Neural cell (in vitro differentiated cells): ENCODE measurements around the gene SLC7A1. TPM values are rescaled to one million over a fixed set of nuclear protein-coding genes. Genes with fewer than 3 reads are reported as not detected.
A peak's percentile ranks its signal among the peaks of the same experiment; 100 is the strongest.

Experiments
- H2AFZ ChIP-seq: fragments of 200-600, 300-800 bp; sonication (generic), shearing (Covaris generic); 2 replicates; pipeline ENCODE4 v1.6.0; 2014; ENCODE audit warnings: low read depth, mild to moderate bottlenecking, antibody characterized with exemption, low read length, moderate library complexity
- H3F3A ChIP-seq: fragments of 200-600 bp; shearing (Covaris generic); 2 replicates; pipeline ENCODE4 v1.6.1; 2016; ENCODE audit warnings: mild to moderate bottlenecking, moderate library complexity, mixed read lengths, antibody characterized with exemption, low read length; ENCODE audit not compliant: insufficient read depth, poor library complexity, severe bottlenecking
- H3K27ac ChIP-seq: fragments of 200-600, 300-800 bp; sonication (generic), shearing (Covaris generic); 2 replicates; pipeline ENCODE4 v1.5.1; 2014; ENCODE audit warnings: mild to moderate bottlenecking, low read length, moderate library complexity
- H3K27me3 ChIP-seq: fragments of 300-800, 200-600 bp; sonication (generic), shearing (Covaris generic); 2 replicates; pipeline ENCODE4 v1.6.0; 2014; ENCODE audit warnings: mild to moderate bottlenecking, low read depth, low read length, moderate library complexity; ENCODE audit not compliant: insufficient read depth
- H3K36me3 ChIP-seq: fragments of 300-800, 200-600 bp; sonication (generic), shearing (Covaris generic); 2 replicates; pipeline ENCODE4 v1.5.1; 2014; ENCODE audit warnings: mild to moderate bottlenecking, antibody characterized with exemption, low read length, moderate library complexity; ENCODE audit not compliant: insufficient read depth
- H3K4me2 ChIP-seq: fragments of 300-800, 200-600 bp; sonication (generic), shearing (Covaris generic); 2 replicates; pipeline ENCODE4 v1.6.0; 2014; ENCODE audit warnings: mild to moderate bottlenecking, low read length
- H3K4me3 ChIP-seq: fragments of 300-800, 200-600 bp; sonication (generic), shearing (Covaris generic); 2 replicates; pipeline ENCODE4 v1.5.1; 2014; ENCODE audit warnings: mild to moderate bottlenecking, low read length, moderate library complexity
- H3K79me2 ChIP-seq: fragments of 200-600 bp; shearing (Covaris generic); replicated peaks from 2 replicates; pipeline ENCODE4 v1.6.0; 2014; ENCODE audit warnings: mild to moderate bottlenecking, low read length, moderate library complexity; ENCODE audit not compliant: insufficient read depth
- H3K9ac ChIP-seq: fragments of 300-800, 200-600 bp; sonication (generic), shearing (Covaris generic); 2 replicates; pipeline ENCODE4 v1.6.1; 2016; ENCODE audit warnings: mild to moderate bottlenecking, low read length, mixed read lengths
- H3K9me2 ChIP-seq: fragments of 200-600 bp; shearing (Covaris generic); 2 replicates; pipeline ENCODE4 v1.6.1; 2016; ENCODE audit warnings: mild to moderate bottlenecking, low read length, mixed read lengths; ENCODE audit not compliant: insufficient read depth
- H3K9me3 ChIP-seq: fragments of 200-600, 300-800 bp; sonication (generic), shearing (Covaris generic); 2 replicates; pipeline ENCODE4 v1.6.1; 2016; ENCODE audit warnings: mild to moderate bottlenecking, mixed run types, low read length, moderate library complexity, mixed read lengths
- H4K20me1 ChIP-seq: fragments of 200-600 bp; shearing (Covaris generic); 2 replicates; pipeline ENCODE4 v1.6.1; 2016; ENCODE audit warnings: mild to moderate bottlenecking, mixed run types; ENCODE audit not compliant: insufficient read depth
- EP300 ChIP-seq: fragments of 450-650 bp; conservative IDR thresholded peaks from 2 replicates; pipeline ENCODE4 v1.6.1; 2014; ENCODE audit warnings: antibody characterized with exemption, mild to moderate bottlenecking, moderate library complexity; ENCODE audit not compliant: poor library complexity, severe bottlenecking
- EZH2 ChIP-seq: fragments of 200-600, 300-800 bp; shearing (Covaris generic), sonication (generic); IDR thresholded peaks from 2 replicates; pipeline ENCODE4 v1.6.1; 2014; ENCODE audit warnings: antibody characterized with exemption, low read length, borderline replicate concordance, mild to moderate bottlenecking; ENCODE audit not compliant: insufficient read depth, poor library complexity, severe bottlenecking
- MXI1 ChIP-seq: fragments of 450-650 bp; conservative IDR thresholded peaks from 2 replicates; pipeline ENCODE4 v1.6.1; 2014; ENCODE audit warnings: antibody characterized with exemption, mild to moderate bottlenecking; ENCODE audit not compliant: poor library complexity, severe bottlenecking
- POLR2AphosphoS5 ChIP-seq: IDR thresholded peaks from 2 replicates; pipeline ENCODE4 v1.6.1; 2012
- RAD21 ChIP-seq: fragments of 450-650 bp; conservative IDR thresholded peaks from 2 replicates; pipeline ENCODE4 v1.6.1; 2014; ENCODE audit warnings: antibody characterized with exemption, mild to moderate bottlenecking, moderate library complexity
- SMC3 ChIP-seq: fragments of 450-650 bp; conservative IDR thresholded peaks from 2 replicates; pipeline ENCODE4 v1.6.1; 2014; ENCODE audit warnings: antibody characterized with exemption, mild to moderate bottlenecking, moderate library complexity; ENCODE audit not compliant: poor library complexity
- TAF1 ChIP-seq: IDR thresholded peaks from 2 replicates; pipeline ENCODE4 v1.6.1; 2012; ENCODE audit warnings: low read depth
- polyA plus RNA-seq: library from polyadenylated mRNA; depleted of rRNA; stranded (reverse); fragments of >200 nt; gene quantifications from 2 replicates; pipeline ENCODE4 v1.2.3, GENCODE V29; 2014
- TF ChIP-seq, protein P1 (sequence below): fragments of 450-650 bp; IDR thresholded peaks from 2 replicates; pipeline ENCODE4 v1.5.1; 2014; ENCODE audit warnings: antibody characterized with exemption, mild to moderate bottlenecking, moderate library complexity; ENCODE audit not compliant: poor library complexity, severe bottlenecking
- TF ChIP-seq, protein P2 (sequence below): IDR thresholded peaks from 2 replicates; pipeline ENCODE4 v1.6.1; 2012; ENCODE audit warnings: borderline replicate concordance

Gene SLC7A1
- polyA plus RNA-seq, 1 donor from 2014 or later = 2.6 TPM

DNA sequence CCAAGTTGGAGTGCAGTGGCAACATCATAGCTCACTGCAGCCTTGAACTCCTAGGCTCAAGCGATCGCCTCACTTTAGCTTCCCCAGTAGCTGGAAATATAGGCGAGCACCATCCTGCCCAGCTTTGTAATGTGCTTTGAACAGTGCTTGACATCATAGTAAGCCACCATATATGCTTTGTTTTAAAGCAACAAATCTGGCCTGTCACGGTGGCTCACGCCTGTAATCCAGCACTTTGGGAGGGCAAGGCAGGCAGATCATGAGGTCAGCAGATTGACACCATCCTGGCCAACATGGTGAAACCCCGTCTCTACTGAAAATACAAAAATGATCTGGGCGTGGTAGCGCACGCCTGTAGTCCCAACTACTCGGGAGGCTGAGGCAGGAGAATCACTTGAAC is 1.8 kb upstream of the SLC7A1 start:
- H3K79me2 ChIP-seq = peaks cover 5% of the 10 kb centered on the region
- no peak overlapping the region for H2AFZ ChIP-seq
- no peaks in the 10 kb centered on the region for H3K9me3 ChIP-seq
- H3K27me3 ChIP-seq = peaks cover 5% of the 10 kb centered on the region
- no peak overlapping the region for H3K27ac ChIP-seq
- no peak overlapping the region for H3K4me2 ChIP-seq
- H3F3A ChIP-seq = no peaks in the 10 kb centered on the region
- TF ChIP-seq EZH2 (no peak), POLR2AphosphoS5 (no peak), EP300 (no peak), SMC3 (no peak), MXI1 (no peak), RAD21 (no peak), TAF1 (no peak)
- TF ChIP-seq, protein P1, sequence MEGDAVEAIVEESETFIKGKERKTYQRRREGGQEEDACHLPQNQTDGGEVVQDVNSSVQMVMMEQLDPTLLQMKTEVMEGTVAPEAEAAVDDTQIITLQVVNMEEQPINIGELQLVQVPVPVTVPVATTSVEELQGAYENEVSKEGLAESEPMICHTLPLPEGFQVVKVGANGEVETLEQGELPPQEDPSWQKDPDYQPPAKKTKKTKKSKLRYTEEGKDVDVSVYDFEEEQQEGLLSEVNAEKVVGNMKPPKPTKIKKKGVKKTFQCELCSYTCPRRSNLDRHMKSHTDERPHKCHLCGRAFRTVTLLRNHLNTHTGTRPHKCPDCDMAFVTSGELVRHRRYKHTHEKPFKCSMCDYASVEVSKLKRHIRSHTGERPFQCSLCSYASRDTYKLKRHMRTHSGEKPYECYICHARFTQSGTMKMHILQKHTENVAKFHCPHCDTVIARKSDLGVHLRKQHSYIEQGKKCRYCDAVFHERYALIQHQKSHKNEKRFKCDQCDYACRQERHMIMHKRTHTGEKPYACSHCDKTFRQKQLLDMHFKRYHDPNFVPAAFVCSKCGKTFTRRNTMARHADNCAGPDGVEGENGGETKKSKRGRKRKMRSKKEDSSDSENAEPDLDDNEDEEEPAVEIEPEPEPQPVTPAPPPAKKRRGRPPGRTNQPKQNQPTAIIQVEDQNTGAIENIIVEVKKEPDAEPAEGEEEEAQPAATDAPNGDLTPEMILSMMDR = no peak
- TF ChIP-seq, protein P2, sequence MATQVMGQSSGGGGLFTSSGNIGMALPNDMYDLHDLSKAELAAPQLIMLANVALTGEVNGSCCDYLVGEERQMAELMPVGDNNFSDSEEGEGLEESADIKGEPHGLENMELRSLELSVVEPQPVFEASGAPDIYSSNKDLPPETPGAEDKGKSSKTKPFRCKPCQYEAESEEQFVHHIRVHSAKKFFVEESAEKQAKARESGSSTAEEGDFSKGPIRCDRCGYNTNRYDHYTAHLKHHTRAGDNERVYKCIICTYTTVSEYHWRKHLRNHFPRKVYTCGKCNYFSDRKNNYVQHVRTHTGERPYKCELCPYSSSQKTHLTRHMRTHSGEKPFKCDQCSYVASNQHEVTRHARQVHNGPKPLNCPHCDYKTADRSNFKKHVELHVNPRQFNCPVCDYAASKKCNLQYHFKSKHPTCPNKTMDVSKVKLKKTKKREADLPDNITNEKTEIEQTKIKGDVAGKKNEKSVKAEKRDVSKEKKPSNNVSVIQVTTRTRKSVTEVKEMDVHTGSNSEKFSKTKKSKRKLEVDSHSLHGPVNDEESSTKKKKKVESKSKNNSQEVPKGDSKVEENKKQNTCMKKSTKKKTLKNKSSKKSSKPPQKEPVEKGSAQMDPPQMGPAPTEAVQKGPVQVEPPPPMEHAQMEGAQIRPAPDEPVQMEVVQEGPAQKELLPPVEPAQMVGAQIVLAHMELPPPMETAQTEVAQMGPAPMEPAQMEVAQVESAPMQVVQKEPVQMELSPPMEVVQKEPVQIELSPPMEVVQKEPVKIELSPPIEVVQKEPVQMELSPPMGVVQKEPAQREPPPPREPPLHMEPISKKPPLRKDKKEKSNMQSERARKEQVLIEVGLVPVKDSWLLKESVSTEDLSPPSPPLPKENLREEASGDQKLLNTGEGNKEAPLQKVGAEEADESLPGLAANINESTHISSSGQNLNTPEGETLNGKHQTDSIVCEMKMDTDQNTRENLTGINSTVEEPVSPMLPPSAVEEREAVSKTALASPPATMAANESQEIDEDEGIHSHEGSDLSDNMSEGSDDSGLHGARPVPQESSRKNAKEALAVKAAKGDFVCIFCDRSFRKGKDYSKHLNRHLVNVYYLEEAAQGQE = no peak
- H3K9ac ChIP-seq = no peak overlapping the region
- H3K9me2 ChIP-seq = no peaks in the 10 kb centered on the region
- no peaks in the 10 kb centered on the region for H3K36me3 ChIP-seq
- H3K4me3 ChIP-seq = no peak overlapping the region
- no peaks in the 10 kb centered on the region for H4K20me1 ChIP-seq

DNA sequence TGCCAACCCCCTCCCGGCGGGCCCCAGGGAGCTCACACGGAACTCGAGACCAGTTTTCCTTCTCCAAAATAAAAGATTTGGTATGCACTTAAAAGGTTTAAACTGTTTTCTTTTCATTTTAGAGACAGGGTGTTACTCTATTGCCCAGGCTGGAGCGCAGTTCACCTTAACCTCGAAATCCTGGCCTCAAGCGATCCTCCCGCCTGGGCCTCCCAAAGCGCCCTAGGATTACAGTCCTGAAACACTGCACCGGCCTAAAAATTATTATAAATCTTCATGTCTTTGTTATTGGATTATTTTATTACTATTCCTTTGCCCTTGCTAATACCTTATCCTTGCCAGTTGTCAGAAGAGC is 553 bp upstream of the SLC7A1 start:
- Histone ChIP-seq H3K9me3 (no peaks in the 10 kb centered on the region), H3K9me2 (no peaks in the 10 kb centered on the region), H3K27me3 (peaks cover 5% of the 10 kb centered on the region), H3K36me3 (no peaks in the 10 kb centered on the region), H3F3A (no peaks in the 10 kb centered on the region), H3K27ac (no peak overlapping the region), H4K20me1 (no peaks in the 10 kb centered on the region), H2AFZ (no peak overlapping the region), H3K4me2 (peak overlapping the region; percentile 15), H3K4me3 (peak overlapping the region; percentile 88), H3K79me2 (peaks cover 5% of the 10 kb centered on the region), H3K9ac (peak overlapping the region; percentile 52)
- TF ChIP-seq EP300 = no peak
- peak; percentile 31 for TF ChIP-seq SMC3
